ENCODE results near the gene ODF4. TPM values are rescaled to one million over a fixed set of nuclear protein-coding genes. Genes with fewer than 3 reads are reported as not detected.

The ODF4 gene
- not detected for polyA plus RNA-seq (ENCODE audit: insufficient read length)

GRCh38 chr17:8339540-8339939, at the start of gene ODF4:
Gene ODF4, plus strand, starts transcription at chr17:8339840. Its CDS starts 212 bp downstream, at chr17:8340052.
- no peak for DNase-seq

GRCh38 chr17:8290043-8290442, 49.6 kb upstream of the ODF4 start:
- no peak for DNase-seq

GRCh38 chr17:8292639-8293395, 46.8 kb upstream of the ODF4 start:
- DNase-seq = no peak

- no peak for DNase-seq
Observed at GRCh38 chr17:8294361-8294760, 45.3 kb upstream of the ODF4 start.

GRCh38 chr17:8294814-8295316, 44.8 kb upstream of the ODF4 start:
- DNase-seq = no peak

- no peak for DNase-seq
Observed at GRCh38 chr17:8300226-8300625, 39.4 kb upstream of the ODF4 start.

GRCh38 chr17:8300627-8301242, 38.9 kb upstream of the ODF4 start:
- DNase-seq = peak; percentile 66

- no peak for DNase-seq
Observed at GRCh38 chr17:8310601-8311123, 29.0 kb upstream of the ODF4 start.

- no peak for DNase-seq
Observed at GRCh38 chr17:8311131-8311790, 28.4 kb upstream of the ODF4 start.

- DNase-seq = no peak
Observed at GRCh38 chr17:8312251-8312650, 27.4 kb upstream of the ODF4 start.

GRCh38 chr17:8312726-8313600, 26.7 kb upstream of the ODF4 start:
- no peak for DNase-seq

GRCh38 chr17:8314797-8315763, 24.6 kb upstream of the ODF4 start:
- DNase-seq = no peak

- DNase-seq = no peak
Observed at GRCh38 chr17:8315764-8316217, 23.8 kb upstream of the ODF4 start.

GRCh38 chr17:8318010-8318935, 21.4 kb upstream of the ODF4 start:
- no peak for DNase-seq

GRCh38 chr17:8320262-8320661, 19.4 kb upstream of the ODF4 start:
- no peak for DNase-seq

- no peak for DNase-seq
Observed at GRCh38 chr17:8320990-8321389, 18.6 kb upstream of the ODF4 start.

GRCh38 chr17:8322061-8322460, 17.6 kb upstream of the ODF4 start:
- DNase-seq = no peak

GRCh38 chr17:8324132-8324531, 15.5 kb upstream of the ODF4 start:
- no peak for DNase-seq

GRCh38 chr17:8324923-8325322, 14.7 kb upstream of the ODF4 start:
- DNase-seq = no peak
